ENCODE results near the gene ICAM2. TPM values are rescaled to one million over a fixed set of nuclear protein-coding genes. Genes with fewer than 3 reads are reported as not detected.
A peak's percentile ranks its signal among the peaks of the same experiment; 100 is the strongest.

Gene ICAM2
- total and polyA plus RNA-seq, 4 donors, result 9.6 to 17.5 (median 12.4) TPM

GRCh38 chr17:64015447-64015846 lies 5.0 kb downstream of the ICAM2 start (continued):
- no peak for TF ChIP-seq REST (IDR thresholded peaks at IDR 0.05)

- WGBS, result 63% methylated on average over 8 of the region's 8 CpGs
- H3K36me3 ChIP-seq (ENCODE audit: control insufficient read depth in 4 of 4, insufficient read depth in 3 of 4, low read depth in 1 of 4, low read length in 3 of 4), result no peaks in the 10 kb centered on the region
- H3K4me1 ChIP-seq (ENCODE audit: control insufficient read depth in 4 of 4, insufficient read depth in 4 of 4, low read length in 3 of 4), result peaks cover 0 to 8% (median 0%) of the 10 kb centered on the region in 4 donors
- H3K27ac ChIP-seq (ENCODE audit: low read depth in 1 of 2, low read length in 2 of 2), result peak overlapping the region in 1 of 2 donors; percentile 2
- H3K27me3 ChIP-seq (ENCODE audit: control insufficient read depth in 4 of 4, insufficient read depth in 4 of 4, low read length in 3 of 4), result no peaks in the 10 kb centered on the region
- H3K4me3 ChIP-seq (ENCODE audit: low read depth in 1 of 3, low read length in 3 of 3), result no peak overlapping the region
- no peak overlapping the region for H3K9ac ChIP-seq (ENCODE audit: low read depth in 1 of 2, low read length in 2 of 2)
- TF ChIP-seq TAF1 (conservative IDR thresholded peaks at IDR 0.05) (no peak), ATF3 (IDR thresholded peaks at IDR 0.05) (no peak), HNF4A (conservative IDR thresholded peaks at IDR 0.05) (no peak), REST (IDR thresholded peaks at IDR 0.05) (no peak), RAD21 (IDR thresholded peaks at IDR 0.05) (no peak), JUND (IDR thresholded peaks at IDR 0.05) (no peak), CTCF (IDR thresholded peaks at IDR 0.05; ENCODE audit: low read depth, low read length, missing input control) (no peak)
- no peak for DNase-seq (ENCODE audit: low spot score)
- H3K9me3 ChIP-seq (ENCODE audit: control insufficient read depth in 4 of 4, low read length in 3 of 4), result no peaks in the 10 kb centered on the region
Measured at GRCh38 chr17:64009571-64010402, 10.6 kb downstream of the ICAM2 start.

GRCh38 chr17:64008830-64009229 lies 11.6 kb downstream of the ICAM2 start:
- Histone ChIP-seq H3K27ac (ENCODE audit: low read depth in 1 of 2, low read length in 2 of 2) (no peak overlapping the region), H3K27me3 (ENCODE audit: control insufficient read depth in 4 of 4, insufficient read depth in 4 of 4, low read length in 3 of 4) (no peaks in the 10 kb centered on the region), H3K9me3 (ENCODE audit: control insufficient read depth in 4 of 4, low read length in 3 of 4) (no peaks in the 10 kb centered on the region), H3K4me1 (ENCODE audit: control insufficient read depth in 4 of 4, insufficient read depth in 4 of 4, low read length in 3 of 4) (peaks cover 0 to 8% (median 0%) of the 10 kb centered on the region in 4 donors), H3K9ac (ENCODE audit: low read depth in 1 of 2, low read length in 2 of 2) (no peak overlapping the region), H3K4me3 (ENCODE audit: low read depth in 1 of 3, low read length in 3 of 3) (no peak overlapping the region), H3K36me3 (ENCODE audit: control insufficient read depth in 4 of 4, insufficient read depth in 3 of 4, low read depth in 1 of 4, low read length in 3 of 4) (peaks cover 0 to 3% (median 0%) of the 10 kb centered on the region in 4 donors)
- WGBS, result 69% methylated on average over 4 of the region's 4 CpGs
- no peak for DNase-seq (ENCODE audit: low spot score)
- TF ChIP-seq FOXA2 (IDR thresholded peaks at IDR 0.05), result no peak
- TF ChIP-seq TAF1 (conservative IDR thresholded peaks at IDR 0.05), result no peak
- no peak for TF ChIP-seq HNF4G (IDR thresholded peaks at IDR 0.05)
- TF ChIP-seq SP1 (IDR thresholded peaks at IDR 0.05), result no peak
- TF ChIP-seq RXRA (IDR thresholded peaks at IDR 0.05), result no peak
- TF ChIP-seq ATF3 (IDR thresholded peaks at IDR 0.05), result no peak
- TF ChIP-seq EGR1 (IDR thresholded peaks at IDR 0.05; ENCODE audit: low read depth in 2 of 2), result no peak
- TF ChIP-seq FOXA1 (IDR thresholded peaks at IDR 0.05), result no peak
- TF ChIP-seq YY1 (IDR thresholded peaks at IDR 0.05), result no peak
- TF ChIP-seq NR2F2 (IDR thresholded peaks at IDR 0.05), result no peak

All from liver (tissue), 9 donors.